HG03066 (cell line): ENCODE results near the gene FOXC1.

Source experiments
- ATAC-seq: cut with Tn5 transposase; IDR thresholded peaks from one replicate; pipeline ENCODE4 v1.9.1; 2021; ENCODE audit warnings: low read depth; ENCODE audit not compliant: unreplicated experiment

The FOXC1 gene

DNA sequence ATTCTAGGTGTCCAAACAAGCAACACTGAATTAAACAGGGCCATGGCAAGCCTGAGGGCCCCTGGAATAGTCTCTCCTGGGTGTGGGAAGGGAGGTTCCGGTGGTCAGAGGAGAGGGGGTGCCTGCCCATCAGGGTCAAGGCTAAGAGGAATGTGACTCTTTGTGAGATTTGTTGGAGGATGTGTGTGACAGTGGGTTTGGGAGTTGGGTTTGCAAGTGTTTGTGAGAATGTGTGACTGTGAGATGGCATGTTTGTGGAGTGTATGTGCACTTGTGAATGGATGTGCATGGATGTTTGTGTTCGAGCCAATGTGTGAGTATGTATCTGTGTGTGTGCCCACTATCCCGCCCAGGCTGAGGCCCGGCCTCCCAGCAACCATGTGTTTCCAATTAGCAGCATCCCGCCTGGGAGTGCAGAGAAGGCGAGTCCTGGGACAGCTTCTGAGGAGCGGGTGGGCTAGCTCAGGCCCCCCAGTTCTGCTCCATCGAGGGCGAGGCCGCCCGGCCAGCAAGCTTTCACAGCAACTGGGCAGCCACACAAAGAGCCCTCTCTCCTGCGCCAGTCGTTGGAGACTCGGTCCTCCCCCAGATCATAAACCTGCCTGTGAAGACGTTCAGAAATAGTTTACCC is 12.6 kb downstream of the FOXC1 start:
- no peak for ATAC-seq

GRCh38 chr6:1622851-1623768 is 13.4 kb downstream of the FOXC1 start:
- no peak for ATAC-seq

DNA sequence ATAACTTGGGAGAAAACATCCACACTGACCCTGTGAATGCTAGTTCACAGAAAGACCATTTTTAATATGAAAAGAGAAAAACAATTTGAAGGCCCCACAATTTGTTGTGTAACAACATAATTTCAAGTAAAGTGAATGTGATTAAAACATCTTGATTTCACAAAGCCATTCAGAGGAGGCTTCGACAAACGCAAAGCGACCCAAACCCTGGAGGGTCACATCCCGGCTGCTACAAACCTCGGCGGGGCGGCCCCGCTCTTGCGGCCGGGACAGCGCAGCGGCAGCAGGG is 14.0 kb downstream of the FOXC1 start:
- no peak for ATAC-seq

DNA sequence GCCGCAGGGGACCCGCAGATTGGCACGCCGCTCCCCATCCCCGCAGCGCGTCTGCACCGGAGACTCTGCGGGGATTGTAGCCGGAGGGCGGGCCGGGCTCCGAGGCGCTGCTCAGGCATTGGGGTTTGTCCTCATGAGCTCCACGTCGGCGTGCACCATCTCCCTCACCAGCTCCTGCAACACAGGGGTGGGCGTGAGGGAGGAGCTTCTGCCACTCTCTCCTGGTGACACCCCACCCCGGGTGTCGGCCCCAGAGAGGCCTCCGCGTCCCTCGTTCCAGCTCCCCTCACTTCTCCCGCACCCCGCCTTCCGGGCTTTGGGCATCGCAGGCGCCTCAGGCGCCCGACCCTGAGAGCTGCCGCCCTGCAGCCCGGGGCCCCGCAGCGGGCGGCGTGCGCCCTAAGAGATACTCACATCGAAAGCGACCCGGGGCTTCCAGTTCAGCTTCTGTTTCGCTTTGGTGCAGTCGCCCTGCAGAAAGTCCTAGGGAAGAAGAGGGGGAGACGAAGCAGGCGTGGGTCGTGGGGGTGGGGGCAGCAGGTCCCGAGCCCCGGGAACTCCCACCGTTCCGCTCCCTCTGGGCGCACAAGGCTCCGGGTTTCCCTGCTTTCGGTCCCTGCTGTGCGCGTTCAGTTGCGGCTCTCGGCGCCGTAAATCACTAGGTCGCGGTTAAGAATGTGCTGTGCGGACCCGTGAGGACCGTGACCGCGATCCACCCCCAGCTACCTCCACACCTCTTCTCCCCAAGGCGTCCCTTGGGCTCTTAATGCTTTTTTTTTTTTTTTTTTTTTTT is 14.5 kb downstream of the FOXC1 start:
- ATAC-seq: no peak

GRCh38 chr6:1624851-1625781 is 15.4 kb downstream of the FOXC1 start:
- ATAC-seq: no peak

GRCh38 chr6:1625794-1626435 is 16.2 kb downstream of the FOXC1 start:
- no peak for ATAC-seq

DNA sequence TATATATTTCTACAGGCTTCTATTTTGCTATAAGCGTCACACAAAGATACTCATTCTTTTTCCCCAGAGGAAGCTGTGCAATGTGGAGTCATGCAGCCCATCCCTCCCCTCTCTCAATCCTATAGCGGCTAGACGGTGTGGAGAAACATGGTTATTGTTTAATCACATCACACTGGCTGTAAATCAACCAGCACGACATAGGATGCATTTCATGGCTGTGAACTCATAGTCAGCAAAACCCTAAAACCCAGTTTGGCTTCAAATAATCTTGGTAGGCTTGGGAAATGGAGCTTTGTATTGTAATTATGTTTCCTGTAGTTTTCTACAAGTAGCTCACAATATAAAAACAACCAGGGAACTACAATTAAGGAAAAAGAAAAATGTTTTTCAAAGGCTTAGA is 16.8 kb downstream of the FOXC1 start:
- ATAC-seq: no peak

GRCh38 chr6:1627827-1628560 is 18.3 kb downstream of the FOXC1 start:
- ATAC-seq: no peak

DNA sequence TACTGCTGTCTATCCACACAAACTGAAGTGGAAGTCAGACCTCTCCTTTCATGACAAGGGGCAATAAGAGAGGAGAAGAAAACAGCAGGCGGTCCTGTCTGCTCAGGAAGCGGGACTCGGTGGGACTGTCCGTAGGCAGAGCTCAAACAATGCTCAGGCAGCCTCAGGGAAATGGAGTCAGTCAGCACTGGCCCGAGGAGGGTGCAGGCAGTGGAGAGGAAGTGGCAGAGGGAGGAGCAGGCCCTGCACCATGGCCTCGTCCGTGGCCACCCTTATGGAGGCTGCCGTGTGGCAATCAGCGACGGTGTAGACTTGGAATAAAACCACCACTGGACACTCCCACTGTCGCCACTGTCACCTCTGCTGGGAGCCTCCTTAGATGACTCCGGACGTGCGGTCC is 19.6 kb downstream of the FOXC1 start:
- no peak for ATAC-seq

GRCh38 chr6:1630212-1630770 is 20.6 kb downstream of the FOXC1 start:
- no peak for ATAC-seq

DNA sequence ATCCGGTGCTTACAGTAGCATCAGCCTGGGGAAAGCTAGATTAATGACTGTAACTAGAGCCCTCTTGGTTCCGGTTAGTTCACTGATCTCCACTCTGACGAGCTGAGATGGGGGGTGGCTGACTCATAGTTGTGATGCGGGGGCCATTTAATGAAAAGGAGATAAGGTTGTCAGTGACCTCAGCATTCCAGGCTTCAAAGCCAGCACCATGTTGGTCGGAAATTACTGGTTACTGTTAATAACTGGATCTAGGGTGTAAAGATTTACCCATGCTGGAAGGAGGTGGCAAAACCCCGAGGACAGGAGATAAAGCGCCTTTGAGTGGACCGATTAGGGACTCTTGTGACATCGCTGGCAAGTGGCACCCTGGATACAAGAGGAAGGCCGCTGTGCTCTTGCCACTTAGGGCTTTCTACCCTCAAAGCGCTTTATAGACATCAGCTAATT is 21.1 kb downstream of the FOXC1 start:
- ATAC-seq: no peak

DNA sequence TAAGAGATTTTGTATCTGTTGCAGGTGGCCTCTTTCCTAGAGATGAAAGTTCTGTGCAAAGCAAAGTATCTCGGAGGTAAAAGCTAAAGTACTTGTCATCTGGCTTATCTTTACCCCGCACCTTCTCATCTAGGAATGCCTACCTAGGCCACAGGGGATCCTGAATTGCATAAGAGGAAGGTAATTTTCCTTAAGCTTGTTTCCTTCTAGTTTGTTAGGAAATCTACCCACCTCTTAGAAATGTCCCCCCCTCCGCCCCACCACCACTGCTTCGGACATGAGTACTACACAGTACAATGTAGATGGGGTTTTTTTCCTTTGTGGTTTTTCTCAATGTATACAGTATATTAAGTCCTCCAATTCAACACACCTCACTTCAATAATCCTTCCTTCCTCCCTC is 21.5 kb downstream of the FOXC1 start:
- ATAC-seq: no peak

GRCh38 chr6:1633366-1634021 is 23.8 kb downstream of the FOXC1 start:
- ATAC-seq: no peak

- no peak for ATAC-seq
These were observed 24.4 kb downstream of the FOXC1 start for GRCh38 chr6:1634081-1634480.

- no peak for ATAC-seq
These were observed 25.7 kb downstream of the FOXC1 start for GRCh38 chr6:1635305-1636010.

DNA sequence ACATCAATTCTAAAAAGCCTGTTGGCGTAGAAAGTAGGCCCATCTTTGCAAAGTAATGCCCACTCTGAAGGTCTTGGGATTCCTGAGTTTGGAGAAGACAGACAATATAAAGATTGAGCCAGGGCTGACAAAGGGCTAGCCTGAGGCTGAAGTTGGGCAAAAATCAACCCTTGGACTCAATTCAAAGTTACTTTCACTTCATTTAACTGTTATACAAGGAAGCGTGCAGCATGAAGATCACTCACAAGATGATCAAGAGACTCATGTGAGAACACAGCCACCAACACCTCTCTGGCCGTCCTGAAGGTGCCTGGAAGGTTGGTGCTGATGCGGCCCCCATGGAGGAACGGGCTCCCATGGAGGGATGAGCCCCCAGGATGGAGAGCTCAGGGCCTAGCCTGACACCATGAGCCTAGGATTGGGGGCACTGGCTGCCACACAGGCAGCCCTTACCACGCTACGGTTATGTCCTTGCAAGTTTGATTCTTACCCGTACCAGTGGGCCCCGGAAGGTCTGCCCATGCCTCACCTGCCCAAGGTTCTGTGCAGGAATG is 26.6 kb downstream of the FOXC1 start:
- ATAC-seq: no peak
